Mammary epithelial cell (primary cell): ENCODE data around the gene FFAR1.

Experiments
- EZH2 ChIP-seq: IDR thresholded peaks from 2 replicates; pipeline ENCODE4 v1.6.1; 2012; ENCODE audit warnings: low read length, inconsistent platforms, borderline replicate concordance
- TF ChIP-seq, protein P1 (sequence below), 2 donors: IDR thresholded peaks in 1 of 2; conservative IDR thresholded peaks in 1 of 2; 2 replicates each; pipeline ENCODE4 v1.5.1; 2011 to 2012; ENCODE audit warnings: inconsistent platforms in 2 of 2, low read length in 2 of 2, mild to moderate bottlenecking in 2 of 2, control low read depth in 1 of 2, low read depth in 1 of 2; ENCODE audit not compliant: insufficient read depth in 1 of 2; ENCODE audit errors: extremely low read depth in 1 of 2

DNA sequence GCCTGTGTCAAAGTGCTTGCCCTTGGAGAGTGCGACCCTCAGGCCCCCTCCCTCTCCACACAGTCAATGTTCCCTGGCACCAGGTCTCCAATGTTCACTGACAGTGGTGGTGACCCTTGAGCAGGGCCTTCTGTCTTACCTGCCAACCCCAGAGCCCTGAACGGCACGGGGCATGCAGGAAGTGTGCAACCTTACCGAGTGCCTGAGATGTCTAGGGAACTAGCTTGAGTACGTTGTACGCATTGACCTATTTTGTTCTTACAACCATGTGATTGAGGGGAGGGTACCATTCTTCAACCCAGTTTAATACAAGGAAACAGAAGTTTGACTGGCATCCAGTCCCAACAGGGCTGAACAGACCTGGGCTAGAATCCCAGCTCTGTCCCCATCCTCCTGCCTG is 42.5 kb upstream of the FFAR1 start:
- TF ChIP-seq, protein P1, sequence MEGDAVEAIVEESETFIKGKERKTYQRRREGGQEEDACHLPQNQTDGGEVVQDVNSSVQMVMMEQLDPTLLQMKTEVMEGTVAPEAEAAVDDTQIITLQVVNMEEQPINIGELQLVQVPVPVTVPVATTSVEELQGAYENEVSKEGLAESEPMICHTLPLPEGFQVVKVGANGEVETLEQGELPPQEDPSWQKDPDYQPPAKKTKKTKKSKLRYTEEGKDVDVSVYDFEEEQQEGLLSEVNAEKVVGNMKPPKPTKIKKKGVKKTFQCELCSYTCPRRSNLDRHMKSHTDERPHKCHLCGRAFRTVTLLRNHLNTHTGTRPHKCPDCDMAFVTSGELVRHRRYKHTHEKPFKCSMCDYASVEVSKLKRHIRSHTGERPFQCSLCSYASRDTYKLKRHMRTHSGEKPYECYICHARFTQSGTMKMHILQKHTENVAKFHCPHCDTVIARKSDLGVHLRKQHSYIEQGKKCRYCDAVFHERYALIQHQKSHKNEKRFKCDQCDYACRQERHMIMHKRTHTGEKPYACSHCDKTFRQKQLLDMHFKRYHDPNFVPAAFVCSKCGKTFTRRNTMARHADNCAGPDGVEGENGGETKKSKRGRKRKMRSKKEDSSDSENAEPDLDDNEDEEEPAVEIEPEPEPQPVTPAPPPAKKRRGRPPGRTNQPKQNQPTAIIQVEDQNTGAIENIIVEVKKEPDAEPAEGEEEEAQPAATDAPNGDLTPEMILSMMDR (conservative IDR thresholded peaks at IDR 0.05 in 1 of 2, IDR thresholded peaks at IDR 0.05 in 1 of 2; ENCODE audit: extremely low read depth in 1 of 2, insufficient read depth in 1 of 2, low read depth in 1 of 2, low read length in 2 of 2) = no peak
- TF ChIP-seq EZH2 = no peak
